ENCODE measurements around the gene GPR52. TPM values are rescaled to one million over a fixed set of nuclear protein-coding genes. Genes with fewer than 3 reads are reported as not detected.

Gene GPR52
- total RNA-seq, 1 donor from 2014 or later, result 0.84 TPM

GRCh38 chr1:174433451-174433850, 14.3 kb upstream of the GPR52 start:
- no peak for DNase-seq (ENCODE audit: low spot score)
- TF ChIP-seq EZH2 (IDR thresholded peaks at IDR 0.05), result no peak
- no peak for TF ChIP-seq CTCF (IDR thresholded peaks at IDR 0.05)
- no peak for TF ChIP-seq EZH2phosphoT487 (IDR thresholded peaks at IDR 0.05)
- Histone ChIP-seq H3K27ac (no peak overlapping the region), H3K79me2 (ENCODE audit: low read depth) (no peaks in the 10 kb centered on the region), H2AFZ (replicated peaks) (no peak overlapping the region), H3K4me2 (no peak overlapping the region), H3K4me3 (no peak overlapping the region), H3K9ac (no peak overlapping the region), H3K4me1 (no peaks in the 10 kb centered on the region), H3K27me3 (no peaks in the 10 kb centered on the region), H3K9me3 (ENCODE audit: low read depth) (no peaks in the 10 kb centered on the region), H4K20me1 (ENCODE audit: low read depth) (no peaks in the 10 kb centered on the region), H3K36me3 (no peaks in the 10 kb centered on the region), H3F3A (ENCODE audit: low read depth) (no peaks in the 10 kb centered on the region)
- Mint-ChIP-seq H3K27ac (no peak overlapping the region), H3K9me3 (peaks cover 12% of the 10 kb centered on the region), H3K36me3 (no peaks in the 10 kb centered on the region), H3K4me3 (no peak overlapping the region), H3K4me1 (no peaks in the 10 kb centered on the region), H3K27me3 (ENCODE audit: insufficient read depth, low read depth) (no peaks in the 10 kb centered on the region)

GRCh38 chr1:174445351-174445750, 2.4 kb upstream of the GPR52 start:
- H3K36me3 Mint-ChIP-seq, result no peaks in the 10 kb centered on the region
- no peak for DNase-seq (ENCODE audit: low spot score)
- no peaks in the 10 kb centered on the region for H3K27me3 Mint-ChIP-seq (ENCODE audit: insufficient read depth, low read depth)
- H3K27ac Mint-ChIP-seq, result no peak overlapping the region
- Histone ChIP-seq H2AFZ (replicated peaks) (no peak overlapping the region), H3K4me3 (no peak overlapping the region), H3K9ac (no peak overlapping the region), H3K79me2 (ENCODE audit: low read depth) (no peaks in the 10 kb centered on the region), H3K4me1 (peaks cover 9% of the 10 kb centered on the region), H3K36me3 (no peaks in the 10 kb centered on the region), H3K27ac (no peak overlapping the region), H3K27me3 (no peaks in the 10 kb centered on the region), H3F3A (ENCODE audit: low read depth) (no peaks in the 10 kb centered on the region), H4K20me1 (ENCODE audit: low read depth) (no peaks in the 10 kb centered on the region), H3K9me3 (ENCODE audit: low read depth) (no peaks in the 10 kb centered on the region), H3K4me2 (no peak overlapping the region)
- TF ChIP-seq EZH2phosphoT487 (IDR thresholded peaks at IDR 0.05), result no peak
- no peak for TF ChIP-seq CTCF (IDR thresholded peaks at IDR 0.05)
- TF ChIP-seq EZH2 (IDR thresholded peaks at IDR 0.05), result no peak
- peaks cover 9% of the 10 kb centered on the region for H3K4me1 Mint-ChIP-seq
- no peak overlapping the region for H3K4me3 Mint-ChIP-seq
- H3K9me3 Mint-ChIP-seq, result no peaks in the 10 kb centered on the region

GRCh38 chr1:174445817-174446216, 1.9 kb upstream of the GPR52 start:
- peak; percentile 55 for DNase-seq (ENCODE audit: low spot score)
- no peaks in the 10 kb centered on the region for H3K36me3 Mint-ChIP-seq
- H3K4me1 Mint-ChIP-seq, result peaks cover 9% of the 10 kb centered on the region
- H3K9ac ChIP-seq, result no peak overlapping the region
- no peak overlapping the region for H2AFZ ChIP-seq (replicated peaks)
- no peaks in the 10 kb centered on the region for H3K36me3 ChIP-seq
- no peak overlapping the region for H3K27ac Mint-ChIP-seq
- no peaks in the 10 kb centered on the region for H3K9me3 Mint-ChIP-seq
- H3K4me3 ChIP-seq, result no peak overlapping the region
- no peaks in the 10 kb centered on the region for H4K20me1 ChIP-seq (ENCODE audit: low read depth)
- no peak overlapping the region for H3K4me2 ChIP-seq
- no peaks in the 10 kb centered on the region for H3K27me3 ChIP-seq
- no peaks in the 10 kb centered on the region for H3F3A ChIP-seq (ENCODE audit: low read depth)
- no peaks in the 10 kb centered on the region for H3K27me3 Mint-ChIP-seq (ENCODE audit: insufficient read depth, low read depth)
- no peak for TF ChIP-seq EZH2phosphoT487 (IDR thresholded peaks at IDR 0.05)
- TF ChIP-seq EZH2 (IDR thresholded peaks at IDR 0.05), result no peak
- TF ChIP-seq CTCF (IDR thresholded peaks at IDR 0.05), result no peak
- no peak overlapping the region for H3K4me3 Mint-ChIP-seq
- H3K79me2 ChIP-seq (ENCODE audit: low read depth), result no peaks in the 10 kb centered on the region
- H3K9me3 ChIP-seq (ENCODE audit: low read depth), result no peaks in the 10 kb centered on the region
- H3K4me1 ChIP-seq, result peaks cover 9% of the 10 kb centered on the region
- no peak overlapping the region for H3K27ac ChIP-seq

GRCh38 chr1:174448531-174448883, 743 bp downstream of the GPR52 start:
- no peaks in the 10 kb centered on the region for H3K27me3 Mint-ChIP-seq (ENCODE audit: insufficient read depth, low read depth)
- peaks cover 9% of the 10 kb centered on the region for H3K4me1 Mint-ChIP-seq
- Histone ChIP-seq H3K9ac (no peak overlapping the region), H3K27me3 (no peaks in the 10 kb centered on the region), H2AFZ (replicated peaks) (no peak overlapping the region), H3K9me3 (ENCODE audit: low read depth) (no peaks in the 10 kb centered on the region), H3K79me2 (ENCODE audit: low read depth) (no peaks in the 10 kb centered on the region), H3K27ac (no peak overlapping the region), H4K20me1 (ENCODE audit: low read depth) (no peaks in the 10 kb centered on the region), H3K4me3 (no peak overlapping the region), H3F3A (ENCODE audit: low read depth) (no peaks in the 10 kb centered on the region), H3K4me2 (no peak overlapping the region), H3K36me3 (no peaks in the 10 kb centered on the region), H3K4me1 (peaks cover 9% of the 10 kb centered on the region)
- H3K9me3 Mint-ChIP-seq, result no peaks in the 10 kb centered on the region
- no peak for DNase-seq (ENCODE audit: low spot score)
- H3K36me3 Mint-ChIP-seq, result no peaks in the 10 kb centered on the region
- TF ChIP-seq EZH2phosphoT487 (IDR thresholded peaks at IDR 0.05), result no peak
- no peak for TF ChIP-seq EZH2 (IDR thresholded peaks at IDR 0.05)
- no peak for TF ChIP-seq CTCF (IDR thresholded peaks at IDR 0.05)
- no peak overlapping the region for H3K4me3 Mint-ChIP-seq
- no peak overlapping the region for H3K27ac Mint-ChIP-seq
